Left ventricle myocardium inferior (tissue), 1 donor: ENCODE results near the gene FMR1. TPM values are rescaled to one million over a fixed set of nuclear protein-coding genes. Genes with fewer than 3 reads are reported as not detected.

Experiments
- DNase-seq: peaks from one replicate; pipeline ENCODE4 v3.0.0-alpha.2; 2020
- H3K27ac ChIP-seq: fragments of 200-600 bp; replicated peaks from 2 replicates; pipeline ENCODE4 v1.8.0; 2021
- H3K27me3 ChIP-seq: fragments of 200-600 bp; 2 replicates; pipeline ENCODE4 v1.8.0; 2021; ENCODE audit warnings: low read depth
- H3K36me3 ChIP-seq: fragments of 200-600 bp; 2 replicates; pipeline ENCODE4 v1.8.0; 2021
- H3K4me1 ChIP-seq: fragments of 200-600 bp; 2 replicates; pipeline ENCODE4 v1.8.0; 2021
- H3K4me3 ChIP-seq: fragments of 200-600 bp; 2 replicates; pipeline ENCODE4 v1.8.0; 2021; ENCODE audit warnings: mild to moderate bottlenecking, moderate library complexity
- H3K9me3 ChIP-seq: fragments of 200-600 bp; replicated peaks from 2 replicates; pipeline ENCODE4 v1.8.0; 2021
- intact Hi-C: fragments of 100-400 bp; cut with micrococcal nuclease; formaldehyde crosslinking; loops from one replicate; pipeline ENCODE4 v1.11.0; 2022
- total RNA-seq: library from RNA; stranded (reverse); fragmentation: NEBNext Ultra II Directional; extraction: Animal tissue kit (Norgen Biotek cat#: 25700); gene quantifications from one replicate; pipeline ENCODE4 v1.2.1, GENCODE V29; 2021
- TF ChIP-seq, protein P1 (sequence below): fragments of 200-600 bp; IDR thresholded peaks from 2 replicates; pipeline ENCODE4 v1.8.0; 2021; ENCODE audit warnings: antibody characterized with exemption, mild to moderate bottlenecking, borderline replicate concordance
- donor health status: DM: no; HTN: yes; CAD: no; lungs with severe emphysema.

Gene FMR1
- total RNA-seq, 1 donor from 2014 or later = 24.3 TPM

DNA sequence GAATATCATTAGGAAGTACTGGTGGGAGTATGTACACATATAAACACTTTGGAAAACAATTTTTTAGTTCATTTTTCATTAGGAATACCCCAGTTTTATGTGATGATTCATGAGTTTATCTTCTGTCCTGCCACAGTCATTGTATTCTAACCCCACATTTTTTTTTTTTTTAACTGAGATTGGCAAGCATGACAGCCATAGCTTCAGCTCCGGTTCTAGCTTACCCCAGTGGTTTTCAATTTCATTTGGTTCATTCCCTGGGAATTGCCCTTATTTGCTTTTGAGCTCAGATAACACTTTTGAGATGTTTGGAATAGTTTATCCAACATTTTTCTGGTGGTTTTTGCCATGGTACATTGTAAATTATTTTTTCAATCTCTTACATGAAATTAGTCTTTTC lies 21.0 kb upstream of the FMR1 start:
- TF ChIP-seq, protein P1, sequence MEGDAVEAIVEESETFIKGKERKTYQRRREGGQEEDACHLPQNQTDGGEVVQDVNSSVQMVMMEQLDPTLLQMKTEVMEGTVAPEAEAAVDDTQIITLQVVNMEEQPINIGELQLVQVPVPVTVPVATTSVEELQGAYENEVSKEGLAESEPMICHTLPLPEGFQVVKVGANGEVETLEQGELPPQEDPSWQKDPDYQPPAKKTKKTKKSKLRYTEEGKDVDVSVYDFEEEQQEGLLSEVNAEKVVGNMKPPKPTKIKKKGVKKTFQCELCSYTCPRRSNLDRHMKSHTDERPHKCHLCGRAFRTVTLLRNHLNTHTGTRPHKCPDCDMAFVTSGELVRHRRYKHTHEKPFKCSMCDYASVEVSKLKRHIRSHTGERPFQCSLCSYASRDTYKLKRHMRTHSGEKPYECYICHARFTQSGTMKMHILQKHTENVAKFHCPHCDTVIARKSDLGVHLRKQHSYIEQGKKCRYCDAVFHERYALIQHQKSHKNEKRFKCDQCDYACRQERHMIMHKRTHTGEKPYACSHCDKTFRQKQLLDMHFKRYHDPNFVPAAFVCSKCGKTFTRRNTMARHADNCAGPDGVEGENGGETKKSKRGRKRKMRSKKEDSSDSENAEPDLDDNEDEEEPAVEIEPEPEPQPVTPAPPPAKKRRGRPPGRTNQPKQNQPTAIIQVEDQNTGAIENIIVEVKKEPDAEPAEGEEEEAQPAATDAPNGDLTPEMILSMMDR = no peak
- Histone ChIP-seq H3K36me3 (no peaks in the 10 kb centered on the region), H3K4me3 (no peak overlapping the region), H3K4me1 (no peaks in the 10 kb centered on the region), H3K27me3 (no peaks in the 10 kb centered on the region), H3K9me3 (no peaks in the 10 kb centered on the region), H3K27ac (no peak overlapping the region)
- intact Hi-C loops = no loop called here
- DNase-seq = no peak

DNA sequence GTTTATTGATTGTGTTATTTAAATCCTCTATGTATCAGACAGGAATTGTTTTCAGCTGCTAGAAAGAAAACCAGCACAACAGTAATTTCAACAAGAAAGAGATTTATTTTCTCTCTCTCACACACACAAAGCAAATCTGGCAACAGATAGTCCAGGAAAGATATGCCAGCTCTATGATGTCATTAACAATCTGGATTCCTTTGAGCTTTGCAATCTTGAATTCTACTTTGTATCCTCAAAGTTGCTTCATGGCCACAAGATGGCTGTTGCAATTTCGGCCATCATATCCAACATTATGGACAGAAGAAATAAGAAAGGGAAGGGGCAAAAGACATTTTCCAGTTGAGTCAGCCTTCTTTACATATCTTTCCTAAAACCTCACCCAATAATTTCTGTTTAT lies 19.8 kb upstream of the FMR1 start:
- Histone ChIP-seq H3K9me3 (no peaks in the 10 kb centered on the region), H3K27ac (no peak overlapping the region), H3K4me1 (no peaks in the 10 kb centered on the region), H3K27me3 (no peaks in the 10 kb centered on the region), H3K36me3 (no peaks in the 10 kb centered on the region), H3K4me3 (no peak overlapping the region)
- DNase-seq = no peak
- TF ChIP-seq, protein P1 = no peak
- intact Hi-C loops = no loop called here

DNA sequence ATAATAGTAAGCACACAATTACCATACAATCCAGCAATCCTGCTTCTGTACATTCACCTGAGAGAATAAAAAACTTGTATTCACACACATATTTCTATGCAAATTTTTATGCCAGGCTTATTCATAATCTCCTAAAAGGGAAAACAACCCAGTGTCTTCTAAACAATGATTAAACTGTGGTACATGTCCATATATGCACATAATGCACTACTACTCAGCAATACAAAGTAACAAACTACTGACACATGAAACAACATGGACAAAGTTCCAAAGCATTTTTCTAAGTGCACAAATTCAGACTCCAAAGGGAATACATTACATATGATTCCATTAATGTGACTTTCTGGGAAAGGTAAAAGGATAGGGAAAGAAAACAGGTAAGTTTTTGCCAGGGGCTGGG lies 18.0 kb upstream of the FMR1 start:
- no peaks in the 10 kb centered on the region for H3K4me1 ChIP-seq
- TF ChIP-seq, protein P1 = no peak
- H3K9me3 ChIP-seq = no peaks in the 10 kb centered on the region
- no peak for DNase-seq
- no peak overlapping the region for H3K27ac ChIP-seq
- intact Hi-C loops = no loop called here
- H3K27me3 ChIP-seq = no peaks in the 10 kb centered on the region
- H3K4me3 ChIP-seq = no peak overlapping the region
- H3K36me3 ChIP-seq = no peaks in the 10 kb centered on the region

DNA sequence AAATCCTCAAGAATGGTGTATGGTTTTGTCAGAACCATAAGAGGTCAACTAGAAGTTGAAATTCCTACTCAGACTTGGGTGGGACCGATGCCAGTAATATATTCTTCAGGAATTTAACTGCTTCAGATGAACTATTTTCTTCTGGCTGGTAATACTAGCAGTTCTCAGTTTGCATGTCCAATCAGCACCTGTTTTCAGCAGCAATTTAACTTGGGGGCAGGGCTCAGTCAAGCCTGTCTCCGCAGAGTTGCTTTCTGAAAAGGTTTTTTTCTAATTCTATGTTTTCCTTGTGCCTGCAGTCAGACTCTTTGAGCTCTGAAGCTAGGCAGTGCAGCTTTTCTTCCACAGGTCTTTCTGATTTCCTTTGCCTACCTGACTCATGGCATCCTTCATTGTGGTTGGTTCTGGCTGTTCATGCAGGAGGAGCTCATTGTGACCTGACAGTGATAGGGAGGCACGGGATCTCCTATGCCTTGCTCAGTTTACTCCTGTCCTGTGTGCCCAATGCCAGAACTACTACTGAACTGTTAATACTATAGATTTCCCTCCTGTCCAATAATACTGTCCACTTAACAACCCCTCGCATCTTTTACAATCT lies 17.3 kb upstream of the FMR1 start:
- Histone ChIP-seq H3K9me3 (no peaks in the 10 kb centered on the region), H3K27ac (no peak overlapping the region), H3K36me3 (no peaks in the 10 kb centered on the region), H3K4me1 (no peaks in the 10 kb centered on the region), H3K4me3 (no peak overlapping the region), H3K27me3 (no peaks in the 10 kb centered on the region)
- TF ChIP-seq, protein P1 = no peak
- intact Hi-C loops = no loop called here
- no peak for DNase-seq

DNA sequence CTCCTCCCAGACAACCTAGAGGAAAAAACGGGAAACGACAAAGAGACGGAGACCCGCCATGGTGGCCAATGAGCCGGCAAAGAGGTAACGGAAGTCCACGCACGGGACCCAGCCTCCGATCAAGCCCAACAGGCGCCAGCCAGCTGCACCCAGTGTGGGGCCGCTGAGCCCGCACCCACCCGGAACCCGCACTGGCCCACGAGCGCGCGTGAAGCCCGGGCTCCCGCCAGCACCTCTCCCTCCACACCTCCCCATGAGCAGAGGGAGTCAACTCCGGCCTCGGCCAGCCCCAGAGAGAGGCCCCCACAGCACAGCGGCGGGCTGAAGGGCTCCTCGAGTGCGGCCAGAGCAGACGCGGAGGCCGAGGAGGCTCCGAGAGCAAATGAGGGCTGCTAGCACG lies 14.6 kb upstream of the FMR1 start:
- no peak for DNase-seq
- H3K4me3 ChIP-seq = no peak overlapping the region

More for the DNA sequence above, 14.6 kb upstream of the FMR1 start:
- intact Hi-C loops = no loop called here
- Histone ChIP-seq H3K4me1 (no peaks in the 10 kb centered on the region), H3K36me3 (no peaks in the 10 kb centered on the region), H3K9me3 (no peaks in the 10 kb centered on the region), H3K27ac (no peak overlapping the region), H3K27me3 (no peaks in the 10 kb centered on the region)
- TF ChIP-seq, protein P1 = no peak
